ENCODE measurements around the gene CCDC141. TPM values are rescaled to one million over a fixed set of nuclear protein-coding genes. Genes with fewer than 3 reads are reported as not detected.
A peak's percentile ranks its signal among the peaks of the same experiment; 100 is the strongest.
"Not testable (repeated sequence)": the region's sequence is repeated elsewhere in the genome, so short reads cannot be mapped to it uniquely, and the experiment has no call there.

Gene CCDC141
- total and polyA plus RNA-seq, 8 donors, result 0.66 to 11.3 (median 5.4) TPM

DNA sequence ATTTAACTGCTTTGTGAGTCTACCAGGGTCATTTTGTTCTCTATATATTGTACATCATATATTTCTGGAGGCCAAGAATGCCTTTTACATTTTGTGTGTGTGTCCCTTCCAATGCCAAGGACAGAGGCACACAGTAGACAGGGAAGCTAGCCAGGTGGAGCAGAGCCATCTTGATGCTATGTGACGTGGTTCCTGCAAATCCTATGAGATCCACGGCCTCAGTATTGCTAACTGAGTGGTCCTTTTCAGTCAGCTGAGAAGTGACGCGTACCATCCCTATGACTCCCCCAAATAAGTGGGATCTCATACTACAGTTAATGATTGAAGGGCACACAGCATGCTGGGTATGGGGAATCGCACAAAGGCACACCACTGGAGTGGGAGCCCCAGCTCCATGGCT is 27.3 kb downstream of the CCDC141 start:
- ATAC-seq (no peak), DNase-seq (no peak), FAIRE-seq (no peak)
- no peak overlapping the region for H3K27ac ChIP-seq
- H3K4me3 ChIP-seq, result no peak overlapping the region
- no peaks in the 10 kb centered on the region for H3K9me3 ChIP-seq
- H3K27me3 ChIP-seq, result no peaks in the 10 kb centered on the region
- TF ChIP-seq, protein P1, sequence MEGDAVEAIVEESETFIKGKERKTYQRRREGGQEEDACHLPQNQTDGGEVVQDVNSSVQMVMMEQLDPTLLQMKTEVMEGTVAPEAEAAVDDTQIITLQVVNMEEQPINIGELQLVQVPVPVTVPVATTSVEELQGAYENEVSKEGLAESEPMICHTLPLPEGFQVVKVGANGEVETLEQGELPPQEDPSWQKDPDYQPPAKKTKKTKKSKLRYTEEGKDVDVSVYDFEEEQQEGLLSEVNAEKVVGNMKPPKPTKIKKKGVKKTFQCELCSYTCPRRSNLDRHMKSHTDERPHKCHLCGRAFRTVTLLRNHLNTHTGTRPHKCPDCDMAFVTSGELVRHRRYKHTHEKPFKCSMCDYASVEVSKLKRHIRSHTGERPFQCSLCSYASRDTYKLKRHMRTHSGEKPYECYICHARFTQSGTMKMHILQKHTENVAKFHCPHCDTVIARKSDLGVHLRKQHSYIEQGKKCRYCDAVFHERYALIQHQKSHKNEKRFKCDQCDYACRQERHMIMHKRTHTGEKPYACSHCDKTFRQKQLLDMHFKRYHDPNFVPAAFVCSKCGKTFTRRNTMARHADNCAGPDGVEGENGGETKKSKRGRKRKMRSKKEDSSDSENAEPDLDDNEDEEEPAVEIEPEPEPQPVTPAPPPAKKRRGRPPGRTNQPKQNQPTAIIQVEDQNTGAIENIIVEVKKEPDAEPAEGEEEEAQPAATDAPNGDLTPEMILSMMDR (IDR thresholded peaks at IDR 0.05), result no peak
- no peaks in the 10 kb centered on the region for H3K36me3 ChIP-seq
- WGBS, 2 donors, result 77 to 92% methylated on average over 5 of the region's 5 CpGs
- no peaks in the 10 kb centered on the region for H3K4me1 ChIP-seq
- intact Hi-C loops (cut with DNase I), result no loop called here

- Histone ChIP-seq H3K9me3 (no peaks in the 10 kb centered on the region), H3K27me3 (no peaks in the 10 kb centered on the region), H3K27ac (no peak overlapping the region), H3K4me1 (no peaks in the 10 kb centered on the region), H3K36me3 (no peaks in the 10 kb centered on the region), H3K4me3 (no peak overlapping the region)
- intact Hi-C loops (cut with DNase I), result no loop called here
- ATAC-seq, result no peak
- no peak for FAIRE-seq
- WGBS, 2 donors, result 62 to 65% methylated on average over 2 of the region's 2 CpGs
- no peak for DNase-seq
- TF ChIP-seq, protein P1 (IDR thresholded peaks at IDR 0.05), result no peak
Measured at GRCh38 chr2:179021258-179021657, 28.7 kb downstream of the CCDC141 start.

- intact Hi-C loops (cut with DNase I), result no loop called here
- no peak overlapping the region for H3K4me3 ChIP-seq
- no peaks in the 10 kb centered on the region for H3K27me3 ChIP-seq
- H3K27ac ChIP-seq, result no peak overlapping the region
- ATAC-seq (peak in 3 of 4 donors; percentile 63 to 78 (median 72)), FAIRE-seq (no peak), DNase-seq (peak in 4 of 6 donors; percentile 5 to 51 (median 30))
- 49 to 51% methylated on average over 3 of the region's 3 CpGs for WGBS, 2 donors
- no peaks in the 10 kb centered on the region for H3K4me1 ChIP-seq
- H3K9me3 ChIP-seq, result no peaks in the 10 kb centered on the region
- H3K36me3 ChIP-seq, result no peaks in the 10 kb centered on the region
- TF ChIP-seq, protein P1 (IDR thresholded peaks at IDR 0.05), result peak in 1 of 4 donors; percentile 12
Measured at GRCh38 chr2:179020156-179020750, 29.7 kb downstream of the CCDC141 start.

GRCh38 chr2:179019260-179019659 is 30.7 kb downstream of the CCDC141 start:
- H3K36me3 ChIP-seq, result no peaks in the 10 kb centered on the region
- H3K27me3 ChIP-seq, result no peaks in the 10 kb centered on the region
- no peak overlapping the region for H3K4me3 ChIP-seq
- no peak for DNase-seq
- no peak for ATAC-seq
- no peaks in the 10 kb centered on the region for H3K9me3 ChIP-seq
- H3K27ac ChIP-seq, result no peak overlapping the region
- no peak for FAIRE-seq
- H3K4me1 ChIP-seq, result no peaks in the 10 kb centered on the region
- 79 to 88% methylated on average over 5 of the region's 5 CpGs for WGBS, 2 donors
- TF ChIP-seq, protein P1 (IDR thresholded peaks at IDR 0.05), result no peak
- intact Hi-C loops (cut with DNase I), result no loop called here

GRCh38 chr2:179017773-179018357 is 32.1 kb downstream of the CCDC141 start:
- Histone ChIP-seq H3K9me3 (no peaks in the 10 kb centered on the region), H3K27ac (no peak overlapping the region), H3K27me3 (no peaks in the 10 kb centered on the region), H3K4me1 (no peaks in the 10 kb centered on the region), H3K4me3 (no peak overlapping the region), H3K36me3 (no peaks in the 10 kb centered on the region)
- TF ChIP-seq, protein P1 (IDR thresholded peaks at IDR 0.05), result no peak
- ATAC-seq (no peak), DNase-seq (no peak), FAIRE-seq (no peak)
- WGBS, 2 donors, result 53 to 67% methylated on average over 3 of the region's 3 CpGs
- intact Hi-C loops (cut with DNase I), result no loop called here

- H3K9me3 ChIP-seq; intact Hi-C loops (cut with DNase I); H3K27ac ChIP-seq; H3K4me3 ChIP-seq; H3K4me1 ChIP-seq; ATAC-seq; FAIRE-seq; H3K36me3 ChIP-seq; DNase-seq; H3K27me3 ChIP-seq: not testable (repeated sequence)
- WGBS, 2 donors, result 70 to 72% methylated on average over 3 of the region's 3 CpGs
Measured at GRCh38 chr2:179014189-179014588, 35.7 kb downstream of the CCDC141 start.
